KMS-11 (cell line): ENCODE results near the gene RFLNA.

Experiments used
- H2AFZ ChIP-seq: fragments of 200-600 bp; sonication (generic); 2 replicates; pipeline ENCODE4 v1.6.1; 2016; ENCODE audit warnings: antibody characterized with exemption, mixed run types, low read depth
- H3K27ac ChIP-seq: fragments of 200-600 bp; sonication (generic); 2 replicates; pipeline ENCODE4 v1.6.1; 2016; ENCODE audit warnings: mild to moderate bottlenecking, mixed run types
- H3K27me3 ChIP-seq: fragments of 200-600 bp; sonication (generic); 2 replicates; pipeline ENCODE4 v1.6.1; 2017; ENCODE audit warnings: mild to moderate bottlenecking, low read depth, mixed run types, moderate library complexity; ENCODE audit not compliant: insufficient read depth
- H3K36me3 ChIP-seq: fragments of 200-600 bp; sonication (generic); 2 replicates; pipeline ENCODE4 v1.6.1; 2017; ENCODE audit warnings: mild to moderate bottlenecking, mixed run types; ENCODE audit not compliant: insufficient read depth
- H3K4me1 ChIP-seq: fragments of 200-600 bp; sonication (generic); 2 replicates; pipeline ENCODE4 v1.6.1; 2016; ENCODE audit warnings: mild to moderate bottlenecking, low read depth, mixed run types; ENCODE audit not compliant: poor library complexity, severe bottlenecking
- H3K4me2 ChIP-seq: fragments of 200-600 bp; sonication (generic); 2 replicates; pipeline ENCODE4 v1.7.0; 2016; ENCODE audit warnings: mild to moderate bottlenecking, mixed run types
- H3K4me3 ChIP-seq: fragments of 200-600 bp; sonication (generic); IDR thresholded peaks from 2 replicates; pipeline ENCODE4 v1.6.1; 2017; ENCODE audit warnings: low read depth, low read length, mixed read lengths; ENCODE audit not compliant: insufficient read depth
- H3K79me2 ChIP-seq: fragments of 200-600 bp; sonication (generic); 2 replicates; pipeline ENCODE4 v1.6.1; 2016; ENCODE audit warnings: low read depth, mixed run types; ENCODE audit not compliant: insufficient read depth
- H3K9ac ChIP-seq: fragments of 200-600 bp; sonication (generic); 2 replicates; pipeline ENCODE4 v1.6.1; 2016; ENCODE audit warnings: mild to moderate bottlenecking, mixed run types
- H4K20me1 ChIP-seq: fragments of 200-600 bp; sonication (generic); 2 replicates; pipeline ENCODE4 v1.6.1; 2016; ENCODE audit warnings: mild to moderate bottlenecking, mixed run types; ENCODE audit not compliant: insufficient read depth
- CTCF ChIP-seq: fragments of 200-600 bp; sonication (generic); conservative IDR thresholded peaks from 2 replicates; pipeline ENCODE4 v1.6.1; 2017; ENCODE audit warnings: low read depth, mild to moderate bottlenecking, antibody characterized with exemption, low read length, moderate library complexity, mixed read lengths

Gene RFLNA

GRCh38 chr12:124289634-124290600 lies 5.0 kb upstream of the RFLNA start:
- Histone ChIP-seq H3K9ac (no peak overlapping the region), H3K27ac (no peak overlapping the region), H3K79me2 (no peaks in the 10 kb centered on the region), H4K20me1 (no peaks in the 10 kb centered on the region), H2AFZ (no peak overlapping the region), H3K27me3 (no peaks in the 10 kb centered on the region), H3K4me1 (no peaks in the 10 kb centered on the region), H3K4me3 (no peak overlapping the region), H3K4me2 (no peak overlapping the region), H3K36me3 (no peaks in the 10 kb centered on the region)
- no peak for TF ChIP-seq CTCF

GRCh38 chr12:124292385-124292784 lies 2.5 kb upstream of the RFLNA start:
- Histone ChIP-seq H3K36me3 (no peaks in the 10 kb centered on the region), H3K4me2 (no peak overlapping the region), H3K79me2 (no peaks in the 10 kb centered on the region), H4K20me1 (no peaks in the 10 kb centered on the region), H3K9ac (no peak overlapping the region), H3K4me3 (no peak overlapping the region), H2AFZ (no peak overlapping the region), H3K4me1 (no peaks in the 10 kb centered on the region), H3K27me3 (no peaks in the 10 kb centered on the region; the same call in 1 of the 2 replicates), H3K27ac (no peak overlapping the region)
- TF ChIP-seq CTCF: no peak

- Histone ChIP-seq H3K4me1 (no peaks in the 10 kb centered on the region), H3K79me2 (no peaks in the 10 kb centered on the region), H4K20me1 (no peaks in the 10 kb centered on the region), H3K27me3 (no peaks in the 10 kb centered on the region; the same call in 1 of the 2 replicates), H3K36me3 (no peaks in the 10 kb centered on the region), H3K4me2 (no peak overlapping the region), H3K9ac (no peak overlapping the region), H3K4me3 (no peak overlapping the region), H2AFZ (no peak overlapping the region), H3K27ac (no peak overlapping the region)
- TF ChIP-seq CTCF: no peak
Measured at GRCh38 chr12:124293286-124294003, 1.4 kb upstream of the RFLNA start.

- no peak overlapping the region for H3K4me2 ChIP-seq
Measured at GRCh38 chr12:124295431-124296058, 652 bp downstream of the RFLNA start.

More at GRCh38 chr12:124295431-124296058, 652 bp downstream of the RFLNA start:
- no peak for TF ChIP-seq CTCF
- no peak overlapping the region for H3K9ac ChIP-seq
- H3K4me3 ChIP-seq: no peak overlapping the region
- H3K36me3 ChIP-seq: no peaks in the 10 kb centered on the region
- H4K20me1 ChIP-seq: no peaks in the 10 kb centered on the region
- no peak overlapping the region for H3K27ac ChIP-seq
- H3K79me2 ChIP-seq: no peaks in the 10 kb centered on the region
- H3K27me3 ChIP-seq: no peaks in the 10 kb centered on the region; the same call in 1 of the 2 replicates
- no peak overlapping the region for H2AFZ ChIP-seq
- H3K4me1 ChIP-seq: no peaks in the 10 kb centered on the region
